NB4 (cell line): ENCODE results near the gene AREL1.

Experiments used
- CTCF ChIP-seq: IDR thresholded peaks from one replicate; pipeline ENCODE4 v1.5.1; 2012; ENCODE audit warnings: low read depth, low read length
- POLR2A ChIP-seq: IDR thresholded peaks from 2 replicates; pipeline ENCODE4 v1.6.1; 2011; ENCODE audit warnings: mild to moderate bottlenecking; ENCODE audit not compliant: insufficient read length; ENCODE audit errors: extremely low read depth

DNA sequence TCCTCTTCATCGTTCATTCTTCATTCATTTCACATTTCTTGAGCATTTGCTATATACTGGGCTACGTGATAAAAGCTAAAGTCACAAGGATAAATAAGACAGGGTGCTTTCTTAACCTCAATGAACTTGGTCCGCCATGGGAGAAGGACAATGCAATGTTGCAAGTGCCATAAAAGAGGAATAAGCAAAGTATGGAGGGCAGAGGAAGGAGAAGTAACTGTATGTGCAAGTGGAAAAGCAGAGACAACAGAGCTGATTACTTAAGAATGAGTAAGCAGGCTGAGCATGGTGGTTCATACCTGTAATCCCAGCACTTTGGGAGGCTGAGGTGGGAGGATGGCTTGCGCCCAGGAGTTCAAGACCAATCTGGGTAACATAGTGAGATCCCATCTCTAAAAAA lies 14.4 kb downstream of the AREL1 start:
- no peak for TF ChIP-seq CTCF
- TF ChIP-seq POLR2A: no peak
